HG02798 (cell line): ENCODE data around the gene UGGT2.
"Not testable (repeated sequence)": the region's sequence is repeated elsewhere in the genome, so short reads cannot be mapped to it uniquely, and the experiment has no call there.

ENCODE experiments used
- ATAC-seq: cut with Tn5 transposase; IDR thresholded peaks from one replicate; pipeline ENCODE4 v1.9.1; 2021; ENCODE audit warnings: mild to moderate bottlenecking; ENCODE audit not compliant: unreplicated experiment, poor library complexity

The UGGT2 gene

DNA sequence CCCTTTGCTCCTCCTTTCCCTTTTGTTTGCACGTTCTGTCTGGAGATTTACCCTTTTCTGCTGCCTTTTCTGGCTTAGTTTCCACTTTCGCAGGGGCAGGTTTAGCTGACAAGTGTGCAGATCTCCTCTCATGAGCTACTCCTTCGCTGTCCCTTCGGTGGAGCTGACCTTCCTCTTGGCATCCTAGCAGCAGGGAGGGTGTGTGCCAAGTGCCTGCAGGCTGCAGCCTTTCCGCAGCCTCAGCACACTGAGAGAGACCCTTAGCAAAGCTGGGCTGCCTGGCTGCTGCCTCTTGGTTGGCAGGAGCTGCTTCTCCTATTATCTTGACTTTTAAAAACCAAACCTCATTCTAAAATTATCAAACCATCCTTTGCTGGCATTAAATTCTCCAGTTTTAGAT, 243.8 kb downstream of the UGGT2 start:
- no peak for ATAC-seq

DNA sequence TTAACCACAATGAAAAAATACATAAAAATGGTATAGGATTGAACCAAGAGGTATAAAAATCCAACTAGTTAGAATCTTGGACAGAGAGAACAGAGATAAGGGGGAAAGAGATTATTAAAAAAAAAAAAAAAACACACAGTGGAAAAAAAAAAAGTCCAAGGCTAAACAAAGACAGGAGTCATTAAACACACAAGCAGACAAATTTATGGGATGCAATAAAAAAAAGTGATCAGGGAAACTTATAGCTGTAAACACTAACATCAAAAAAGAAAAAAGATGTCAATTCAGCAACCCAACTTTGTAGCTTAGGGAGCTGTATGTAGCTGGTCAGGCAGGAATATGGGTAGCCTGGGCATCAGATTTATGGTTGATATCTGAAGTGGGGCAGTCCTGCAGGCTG, 247.3 kb downstream of the UGGT2 start:
- no peak for ATAC-seq

DNA sequence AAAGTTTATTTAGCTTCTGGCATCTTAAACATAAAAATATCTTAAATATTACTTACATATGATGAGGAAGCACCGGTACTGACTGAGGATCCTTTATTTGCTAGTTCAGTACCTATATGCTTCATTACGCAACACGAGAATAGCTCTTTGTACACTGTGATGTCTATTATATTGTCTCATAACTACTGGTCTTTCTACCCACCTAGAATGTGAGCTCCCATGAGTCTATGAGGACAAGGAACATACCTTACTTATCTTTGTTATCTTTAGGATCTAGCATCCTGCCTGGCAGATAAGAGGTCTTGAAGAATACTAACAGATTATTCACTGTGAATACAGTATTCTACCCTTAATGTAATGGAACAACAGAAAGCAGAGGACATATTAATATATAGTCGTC, 251.4 kb downstream of the UGGT2 start:
- ATAC-seq, result no peak

DNA sequence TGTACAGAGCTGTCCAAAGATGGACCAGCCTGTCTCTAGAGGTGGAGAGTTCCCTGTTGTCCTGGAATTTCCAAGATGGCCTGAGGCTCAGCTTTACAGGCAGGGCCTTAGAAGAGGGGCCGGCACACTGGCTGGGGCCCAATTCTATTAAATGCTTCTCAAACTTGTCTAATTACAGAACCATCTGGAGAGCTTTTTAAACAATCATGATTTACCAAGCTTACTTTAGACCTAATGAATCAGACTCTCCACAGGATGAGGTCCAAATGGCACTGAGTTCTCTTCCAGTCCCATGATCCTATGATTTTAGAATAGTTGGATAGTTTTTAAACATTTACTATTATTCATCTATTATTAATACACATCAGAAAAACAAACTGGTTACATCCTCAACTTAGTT, 252.8 kb downstream of the UGGT2 start:
- no peak for ATAC-seq

DNA sequence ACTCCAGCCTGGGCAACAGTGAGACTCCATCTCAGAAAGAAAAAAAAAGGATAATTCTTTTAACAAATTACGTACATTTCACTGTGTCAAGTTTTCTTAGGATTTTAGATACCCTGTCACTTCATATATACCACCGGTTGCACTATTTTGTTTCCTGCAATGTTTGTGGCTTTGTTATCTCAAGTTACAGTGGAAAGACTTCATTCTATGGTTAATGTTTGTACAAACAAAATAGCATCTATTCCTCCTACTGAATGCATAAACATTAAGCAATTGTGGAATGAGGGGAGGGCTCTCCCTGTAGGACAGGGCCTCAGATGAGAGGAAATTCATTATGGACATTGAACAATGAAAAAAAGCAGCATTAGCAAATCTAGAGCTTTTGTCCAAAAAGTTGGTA, 256.2 kb downstream of the UGGT2 start:
- no peak for ATAC-seq

DNA sequence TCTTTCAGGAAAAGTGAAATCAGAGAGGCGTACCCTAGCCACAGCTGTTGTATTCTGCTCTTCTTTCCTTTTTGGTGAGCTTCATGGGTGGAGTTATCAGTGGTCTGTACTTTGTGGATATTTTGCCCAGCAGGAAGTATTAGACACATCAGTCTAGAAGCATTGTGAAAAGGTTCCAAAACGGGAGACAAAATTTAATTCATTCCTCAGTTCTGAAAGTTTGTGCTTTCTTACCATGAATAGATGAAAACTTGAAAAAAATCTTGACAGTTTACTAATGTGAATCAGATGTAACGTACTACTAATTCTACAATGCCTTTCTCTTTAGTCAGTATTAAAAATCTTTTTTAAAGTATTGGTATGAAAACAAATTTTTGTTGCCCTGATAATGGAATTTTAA, 259.4 kb downstream of the UGGT2 start:
- ATAC-seq, result no peak

DNA sequence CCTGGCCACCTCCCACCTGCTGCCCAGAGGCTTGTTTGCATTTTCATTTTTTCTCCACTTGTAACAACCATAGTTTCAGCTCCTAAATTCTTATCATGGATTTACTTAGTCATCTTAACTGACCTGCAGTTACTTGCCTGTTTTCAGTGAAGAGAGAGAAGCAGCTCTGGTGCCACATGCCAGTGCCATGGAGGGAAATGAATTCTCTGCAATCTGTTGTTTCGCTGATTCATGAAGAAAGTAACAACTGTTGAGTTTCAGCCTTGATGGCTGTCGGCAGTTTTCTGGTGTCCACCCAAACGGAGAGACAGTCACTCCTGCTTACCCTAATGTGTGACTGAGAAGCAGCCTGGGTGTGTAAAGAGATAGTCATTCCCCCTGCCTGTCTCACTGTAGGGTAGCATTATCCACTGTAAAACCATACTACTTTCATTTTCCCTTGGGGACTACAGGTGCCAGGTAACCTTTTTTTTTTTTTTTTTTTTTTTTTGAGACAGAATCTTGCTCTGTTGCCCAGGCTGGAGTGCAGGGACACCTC, 260.1 kb downstream of the UGGT2 start:
- ATAC-seq, result no peak

DNA sequence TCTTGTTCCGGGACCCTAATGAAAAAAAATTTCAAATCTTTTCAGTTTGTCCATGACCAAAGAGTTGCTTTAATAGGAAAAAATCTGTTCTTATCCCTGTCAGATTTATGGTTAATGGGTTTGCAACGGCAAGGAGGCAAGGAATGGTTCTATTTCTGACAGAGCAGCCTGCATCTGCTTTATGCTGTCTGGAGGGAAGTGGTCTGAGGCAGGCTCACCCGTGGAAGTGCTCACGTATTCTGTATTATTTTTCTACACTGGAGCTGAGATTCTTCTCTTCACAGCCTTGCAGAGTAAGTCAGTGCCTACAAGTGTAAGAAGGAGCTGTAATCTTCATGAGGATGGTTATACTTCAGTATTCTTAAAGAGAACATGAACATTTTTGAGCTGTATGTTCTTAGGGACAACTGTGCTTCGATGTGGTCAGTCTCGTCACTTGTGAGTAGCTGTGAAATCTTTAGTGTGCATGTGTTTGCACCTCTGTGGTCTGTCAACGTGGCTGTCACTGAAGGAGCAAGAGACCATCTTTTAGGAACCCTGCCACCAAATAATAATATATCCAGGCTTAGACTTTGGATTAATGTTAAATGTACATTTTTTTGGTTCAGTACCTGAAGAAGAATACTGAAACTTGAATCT, 262.0 kb downstream of the UGGT2 start:
- ATAC-seq, result no peak

DNA sequence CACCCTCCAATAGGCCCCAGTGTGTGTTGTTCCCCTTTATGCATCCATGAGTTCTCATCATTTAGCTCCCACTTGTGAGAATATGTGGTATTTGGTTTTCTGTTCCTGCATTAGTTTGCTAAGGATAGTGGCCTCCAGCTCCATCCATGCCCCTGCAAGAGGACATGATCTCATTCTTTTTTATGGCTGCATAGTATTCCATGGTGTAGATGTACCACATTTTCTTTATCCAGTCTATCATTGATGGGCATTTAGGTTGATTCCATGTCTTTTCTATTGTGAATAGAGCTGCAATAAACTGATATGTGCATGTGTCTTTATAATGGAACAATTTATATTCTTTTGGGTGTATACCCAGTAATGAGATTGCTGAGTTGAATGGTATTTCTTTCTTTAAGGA, 263.9 kb downstream of the UGGT2 start:
- ATAC-seq, result not testable (repeated sequence)

DNA sequence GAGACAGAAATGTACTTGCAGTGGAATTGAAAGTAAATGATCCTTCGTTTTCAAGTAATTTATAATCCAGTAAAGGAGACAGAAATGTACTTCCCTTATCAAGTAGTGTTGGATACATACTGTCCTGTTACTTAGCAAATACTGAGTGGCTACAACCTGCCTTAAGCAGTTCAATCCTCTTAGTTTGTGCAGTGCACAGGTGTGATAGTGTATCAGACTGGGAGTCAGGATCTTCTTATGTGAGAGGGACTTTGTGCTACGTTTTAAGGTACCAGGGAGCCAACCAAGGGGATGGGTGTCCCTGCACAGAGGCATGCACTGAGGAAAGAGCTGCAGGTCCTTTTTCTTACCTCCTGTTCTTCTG, 265.1 kb downstream of the UGGT2 start:
- ATAC-seq, result no peak

DNA sequence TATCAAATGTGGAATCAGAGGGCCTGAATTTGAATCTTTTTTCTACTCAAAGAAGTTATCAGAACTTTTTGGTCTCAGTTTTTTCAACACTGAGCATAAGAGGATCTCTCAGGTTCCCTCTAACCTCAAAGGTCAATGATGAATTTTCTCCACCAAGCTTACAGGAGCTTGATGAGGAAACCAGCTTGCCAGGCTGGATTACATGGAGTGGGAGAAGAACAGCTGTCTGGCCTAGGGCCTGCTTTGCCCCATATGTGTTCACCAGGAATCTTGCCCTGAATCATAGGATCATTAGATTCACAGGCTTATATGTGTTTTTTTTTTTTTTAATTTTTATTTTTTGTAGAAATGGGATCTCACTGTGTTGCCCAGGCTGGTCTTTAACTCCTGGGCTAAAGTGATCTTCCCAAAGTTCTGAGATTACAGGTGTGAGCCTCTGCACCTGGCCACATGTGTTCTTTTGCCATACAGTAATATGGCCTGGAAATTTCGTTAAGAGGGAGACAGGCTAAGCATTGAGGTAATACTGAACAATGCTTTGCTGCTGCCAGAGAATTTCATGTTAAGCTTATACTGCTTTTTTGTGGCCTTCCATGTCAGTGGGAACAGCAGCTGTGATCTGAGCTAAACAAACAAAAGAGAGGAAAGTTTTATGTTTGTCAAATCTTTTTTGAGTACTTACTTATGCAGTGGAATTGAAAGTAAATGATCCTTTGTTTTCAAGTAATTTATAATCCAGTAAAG, 265.7 kb downstream of the UGGT2 start:
- no peak for ATAC-seq

DNA sequence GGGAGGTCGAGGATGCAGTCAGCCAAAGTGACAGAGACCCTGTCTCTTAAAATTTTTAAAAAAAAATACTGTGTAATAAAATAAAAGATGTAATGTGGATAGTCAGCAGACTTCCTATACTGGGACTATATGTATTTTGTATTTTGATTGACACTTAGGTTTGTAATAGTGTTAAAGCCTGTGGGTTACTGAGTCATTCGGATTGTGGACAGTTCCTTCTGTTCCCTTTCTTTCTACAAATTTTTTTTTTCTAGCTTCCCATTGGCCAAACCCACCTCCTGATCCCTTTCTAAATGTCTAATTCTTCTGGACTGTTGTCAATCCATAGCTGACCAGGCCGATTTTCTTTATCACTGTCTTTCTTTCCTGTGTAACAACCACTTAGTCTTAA, 268.3 kb downstream of the UGGT2 start:
- ATAC-seq, result no peak

DNA sequence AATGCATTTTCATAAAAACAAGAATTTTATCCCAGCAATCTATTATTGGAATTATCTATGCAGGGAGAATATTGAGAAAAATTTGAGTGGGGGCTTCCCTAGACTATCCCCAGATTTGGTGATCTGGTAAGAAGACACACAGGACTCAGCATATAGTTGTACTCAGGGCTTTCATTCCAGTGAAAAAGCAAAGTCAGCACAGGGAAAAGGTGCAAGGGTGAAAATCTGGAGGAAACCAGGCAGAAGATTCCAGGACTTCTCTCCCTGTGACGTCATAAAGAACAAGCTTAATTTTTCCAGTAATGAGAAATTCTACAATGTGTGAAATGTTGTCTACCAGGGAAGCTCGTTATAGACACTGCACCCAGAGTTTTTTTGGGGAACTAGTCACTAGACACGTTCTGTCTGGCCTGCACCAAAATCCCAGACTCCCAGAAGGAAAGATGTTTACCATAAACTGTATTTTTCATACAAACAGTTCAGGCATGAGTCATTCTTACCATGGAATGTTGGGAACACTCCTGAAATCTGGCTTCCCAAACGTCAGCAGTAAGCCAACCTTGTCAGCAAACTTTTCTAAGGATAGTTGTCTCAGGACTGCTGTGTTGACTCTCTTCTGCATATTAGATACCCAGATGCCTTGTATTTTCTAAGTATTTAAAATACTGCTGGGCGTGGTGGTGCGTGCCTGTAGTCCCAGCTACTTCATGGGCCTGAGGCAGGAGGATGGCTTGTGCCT, 268.9 kb downstream of the UGGT2 start:
- ATAC-seq, result no peak

DNA sequence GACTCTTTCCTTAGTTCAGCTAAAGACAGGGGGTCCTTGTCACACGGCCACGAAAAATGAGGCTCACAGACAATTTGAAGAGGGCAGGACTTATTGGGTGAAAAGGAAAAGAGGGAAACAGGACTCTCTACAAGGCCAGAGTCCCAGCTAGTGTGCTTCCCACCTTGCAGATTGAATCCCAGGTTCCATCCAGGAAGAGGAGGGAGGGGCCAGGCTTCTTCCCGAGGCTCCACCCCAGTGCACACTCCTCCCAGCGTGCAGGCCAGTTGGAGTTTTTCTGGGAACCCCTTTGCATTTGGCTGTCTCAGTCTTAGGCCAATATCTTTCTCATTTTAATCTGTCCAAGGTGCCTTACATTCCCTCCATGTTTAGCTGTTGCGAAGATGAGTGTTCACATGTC, 269.5 kb downstream of the UGGT2 start:
- ATAC-seq, result no peak

DNA sequence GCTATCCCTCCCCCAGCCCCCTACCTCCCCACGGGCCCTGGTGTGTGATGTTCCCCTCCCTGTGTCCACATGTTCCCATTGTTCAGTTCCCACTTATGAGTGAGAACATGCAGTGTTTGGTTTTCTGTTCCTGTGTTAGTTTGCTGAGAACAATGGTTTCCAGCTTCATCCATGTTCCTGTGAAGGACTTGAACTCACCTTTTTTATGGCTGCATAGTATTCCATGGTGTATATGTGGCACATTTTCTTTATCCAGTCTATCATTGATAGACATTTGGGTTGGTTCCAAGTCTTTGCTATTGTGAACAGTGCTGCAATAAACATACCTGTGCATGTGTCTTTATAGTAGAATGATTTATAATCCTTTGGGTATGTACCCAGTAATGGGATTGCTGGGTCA, 271.3 kb downstream of the UGGT2 start:
- ATAC-seq, result not testable (repeated sequence)

DNA sequence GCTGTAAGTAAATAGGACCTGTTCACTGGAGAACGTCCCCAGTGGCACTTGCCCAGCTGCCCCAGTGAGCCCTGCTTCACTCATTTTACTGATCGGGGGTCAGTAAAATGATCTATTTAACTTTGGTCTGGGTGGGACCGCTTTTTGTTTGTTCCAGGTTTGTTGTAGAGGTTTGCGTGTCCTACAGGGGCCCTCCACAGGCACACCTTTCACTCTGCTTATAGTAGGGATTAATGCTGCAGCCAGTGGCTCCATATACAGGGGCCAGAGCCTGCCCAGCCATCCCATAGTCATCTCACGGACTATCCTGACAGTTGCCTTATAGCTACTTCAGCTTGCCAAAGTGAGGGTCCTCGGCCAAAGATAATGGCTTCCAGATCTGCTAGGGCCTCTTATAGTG, 272.2 kb downstream of the UGGT2 start:
- no peak for ATAC-seq

DNA sequence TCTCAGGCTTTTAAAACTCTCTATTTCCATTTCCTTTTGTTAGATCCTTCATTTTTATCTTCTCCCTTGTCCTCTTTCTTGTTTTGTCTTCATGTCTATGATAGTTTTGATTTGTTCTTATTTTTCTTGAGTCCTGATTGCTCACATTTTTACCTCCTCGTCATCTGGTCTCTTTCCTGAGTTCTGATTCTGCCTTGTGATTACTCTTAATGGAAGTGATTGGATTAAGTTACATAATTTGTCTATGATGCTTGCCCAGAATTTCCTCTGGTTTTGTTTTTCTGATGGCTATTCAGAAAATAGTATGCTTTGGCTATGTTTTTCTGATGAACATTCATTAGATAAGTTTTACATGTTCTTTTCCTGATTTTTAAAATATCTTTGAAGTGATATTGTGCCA, 273.7 kb downstream of the UGGT2 start:
- no peak for ATAC-seq

DNA sequence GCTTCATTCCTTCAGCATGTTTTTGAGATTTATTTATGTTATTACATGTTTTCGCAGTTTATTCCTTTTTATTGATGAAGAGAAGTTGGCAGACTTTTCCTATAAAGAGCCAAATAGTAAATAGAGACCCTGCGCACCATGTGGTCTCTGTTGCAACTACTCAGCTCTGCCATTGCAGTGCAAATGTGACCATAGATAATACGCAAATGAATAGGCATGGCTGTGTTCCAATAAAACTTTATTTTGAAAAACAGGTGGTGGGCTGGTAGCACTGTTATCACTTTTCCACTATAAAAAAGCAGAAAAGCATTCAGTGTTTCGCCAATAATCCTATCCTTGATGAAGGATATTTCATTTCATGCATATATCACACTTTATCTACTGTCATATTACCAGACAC, 281.3 kb downstream of the UGGT2 start:
- no peak for ATAC-seq

DNA sequence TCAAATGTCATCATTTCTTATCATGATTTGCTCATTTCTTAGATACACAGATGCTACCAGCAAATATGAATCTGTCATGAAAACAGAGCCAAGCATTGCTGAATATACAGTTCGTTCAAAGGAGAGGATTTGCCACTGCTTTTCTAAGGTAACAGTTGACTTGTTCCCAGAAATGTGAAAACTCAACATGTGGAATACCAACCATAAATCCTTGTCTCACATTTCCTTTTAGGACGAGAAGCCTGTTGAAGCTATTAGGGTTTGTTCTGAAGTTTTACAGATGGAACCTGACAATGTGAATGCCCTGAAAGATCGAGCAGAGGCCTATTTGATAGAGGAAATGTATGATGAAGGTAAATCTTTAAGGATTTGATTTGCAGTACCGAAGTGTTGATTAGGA, 289.6 kb downstream of the UGGT2 start:
- no peak for ATAC-seq

DNA sequence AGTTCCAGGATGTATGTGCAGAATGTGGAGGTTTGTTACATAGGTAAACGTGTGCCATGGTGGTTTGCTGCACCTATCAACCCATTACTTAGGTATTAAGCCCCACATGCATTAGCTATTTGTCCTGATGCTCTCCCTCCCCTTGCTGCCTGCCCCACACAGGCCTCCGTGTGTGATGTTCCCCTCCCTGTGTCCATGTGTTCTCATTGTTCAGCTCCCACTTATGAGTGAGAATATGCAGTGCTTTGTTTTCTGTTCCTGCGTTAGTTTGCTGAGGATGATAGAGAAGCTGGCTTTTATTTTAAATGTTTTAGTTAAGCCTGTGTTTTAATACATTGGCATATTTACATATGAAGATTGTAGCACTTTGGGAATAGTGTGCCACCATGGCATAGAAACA, 290.6 kb downstream of the UGGT2 start:
- not testable (repeated sequence) for ATAC-seq

DNA sequence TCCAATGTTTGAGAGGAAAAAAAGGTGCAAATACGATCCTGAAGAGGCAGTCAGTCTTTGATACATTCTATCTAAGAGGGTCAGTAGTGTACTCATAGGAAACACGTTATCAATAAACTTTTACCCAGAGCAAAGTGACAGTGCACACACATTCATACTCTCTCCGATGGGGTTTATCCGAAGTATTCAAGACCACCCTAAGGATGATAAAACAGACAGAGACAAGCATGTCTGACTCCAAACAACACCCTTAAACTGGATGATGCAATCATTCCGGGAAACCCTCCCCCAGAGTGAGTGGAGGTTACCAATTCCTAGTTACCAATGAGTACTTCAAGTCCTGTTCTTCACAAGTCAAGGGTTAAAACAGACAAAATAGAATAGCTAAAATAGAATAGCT, 297.1 kb downstream of the UGGT2 start:
- ATAC-seq, result no peak
